GM20000 (cell line): ENCODE data around the gene PSG5.
"Not testable (repeated sequence)": the region's sequence is repeated elsewhere in the genome, so short reads cannot be mapped to it uniquely, and the experiment has no call there.

Experiments used
- DNase-seq: peaks from one replicate; pipeline ENCODE4 v3.0.0; 2012; ENCODE audit warnings: low spot score
- TF ChIP-seq, protein P1 (sequence below): IDR thresholded peaks from 2 replicates; pipeline ENCODE4 v1.5.1; 2012; ENCODE audit warnings: mild to moderate bottlenecking, control low read depth; ENCODE audit errors: extremely low read depth, missing control alignments

Gene PSG5

DNA sequence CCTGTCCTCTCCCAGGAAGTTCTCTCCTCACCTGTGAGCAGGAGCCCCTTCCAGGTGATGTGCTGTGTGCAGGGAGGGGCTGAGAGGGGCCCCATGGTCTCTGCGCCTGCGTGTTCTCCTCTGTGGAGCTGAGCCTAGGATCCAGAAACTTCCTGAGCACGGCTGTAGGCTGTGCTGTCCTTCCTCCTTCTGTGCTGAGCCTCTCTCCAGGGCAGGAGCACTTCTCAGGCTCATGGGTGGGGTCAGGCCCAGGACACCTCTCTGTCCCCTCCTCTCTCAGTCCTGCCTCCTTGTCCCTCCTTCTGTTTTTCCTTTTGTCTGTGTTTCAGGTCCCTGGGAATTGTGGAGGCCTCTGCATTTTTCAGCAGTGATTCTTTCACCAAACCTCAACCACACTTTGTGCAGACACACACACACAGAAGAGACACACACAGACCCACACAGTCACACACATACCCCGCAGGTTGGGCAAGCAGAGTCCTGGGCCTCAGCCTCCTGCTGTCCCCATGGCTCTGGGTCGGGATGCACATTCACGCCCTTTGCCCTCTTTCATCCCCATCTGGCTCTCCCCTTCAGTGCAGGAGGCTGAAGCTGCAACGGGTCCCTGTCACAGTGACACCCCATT lies at the start of gene PSG5:
PSG5 (minus strand) TSS at position 226 of the 625 bp plus-strand sequence; CDS start at position 95, 131 bp downstream.
- DNase-seq = not testable (repeated sequence)

DNA sequence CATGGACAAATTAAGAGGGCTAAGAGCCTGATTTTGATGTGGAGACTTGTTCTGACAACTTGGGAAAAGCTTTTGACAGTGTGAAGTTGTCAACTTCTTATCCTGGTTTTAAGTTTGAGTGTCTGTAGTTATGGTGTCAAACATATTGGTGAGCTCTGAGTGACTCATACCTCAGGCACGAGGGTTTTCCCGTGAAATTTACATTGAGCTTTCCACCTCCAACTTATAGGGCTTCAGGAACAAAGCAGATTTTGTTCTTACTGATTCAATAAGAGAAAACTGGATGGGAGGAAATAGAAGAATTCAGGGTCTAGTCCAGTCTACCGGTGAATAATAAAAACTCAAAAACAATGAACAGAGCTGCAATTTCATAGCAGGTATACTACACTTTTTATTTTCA lies 49.4 kb upstream of the PSG5 start:
- DNase-seq = not testable (repeated sequence)

DNA sequence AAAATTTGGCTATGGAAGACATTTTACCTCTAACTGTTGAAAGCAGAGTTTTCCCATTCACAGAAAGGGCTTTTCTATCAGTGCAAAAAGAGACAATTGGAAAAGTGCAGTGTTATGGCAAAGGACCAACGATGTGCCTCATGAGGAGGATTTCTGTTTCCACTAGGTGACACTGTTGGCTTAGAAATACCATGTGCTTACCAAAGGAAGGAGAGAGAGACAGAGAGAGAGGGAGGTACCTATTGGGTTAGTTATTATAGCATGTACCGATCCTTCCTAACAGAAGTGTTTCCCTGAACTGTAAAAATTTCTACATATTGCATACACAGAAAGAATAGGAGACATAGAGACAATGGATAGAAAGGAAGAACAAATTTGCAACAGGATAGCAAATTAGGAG lies 43.0 kb upstream of the PSG5 start:
- TF ChIP-seq, protein P1, sequence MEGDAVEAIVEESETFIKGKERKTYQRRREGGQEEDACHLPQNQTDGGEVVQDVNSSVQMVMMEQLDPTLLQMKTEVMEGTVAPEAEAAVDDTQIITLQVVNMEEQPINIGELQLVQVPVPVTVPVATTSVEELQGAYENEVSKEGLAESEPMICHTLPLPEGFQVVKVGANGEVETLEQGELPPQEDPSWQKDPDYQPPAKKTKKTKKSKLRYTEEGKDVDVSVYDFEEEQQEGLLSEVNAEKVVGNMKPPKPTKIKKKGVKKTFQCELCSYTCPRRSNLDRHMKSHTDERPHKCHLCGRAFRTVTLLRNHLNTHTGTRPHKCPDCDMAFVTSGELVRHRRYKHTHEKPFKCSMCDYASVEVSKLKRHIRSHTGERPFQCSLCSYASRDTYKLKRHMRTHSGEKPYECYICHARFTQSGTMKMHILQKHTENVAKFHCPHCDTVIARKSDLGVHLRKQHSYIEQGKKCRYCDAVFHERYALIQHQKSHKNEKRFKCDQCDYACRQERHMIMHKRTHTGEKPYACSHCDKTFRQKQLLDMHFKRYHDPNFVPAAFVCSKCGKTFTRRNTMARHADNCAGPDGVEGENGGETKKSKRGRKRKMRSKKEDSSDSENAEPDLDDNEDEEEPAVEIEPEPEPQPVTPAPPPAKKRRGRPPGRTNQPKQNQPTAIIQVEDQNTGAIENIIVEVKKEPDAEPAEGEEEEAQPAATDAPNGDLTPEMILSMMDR = no peak
- no peak for DNase-seq

DNA sequence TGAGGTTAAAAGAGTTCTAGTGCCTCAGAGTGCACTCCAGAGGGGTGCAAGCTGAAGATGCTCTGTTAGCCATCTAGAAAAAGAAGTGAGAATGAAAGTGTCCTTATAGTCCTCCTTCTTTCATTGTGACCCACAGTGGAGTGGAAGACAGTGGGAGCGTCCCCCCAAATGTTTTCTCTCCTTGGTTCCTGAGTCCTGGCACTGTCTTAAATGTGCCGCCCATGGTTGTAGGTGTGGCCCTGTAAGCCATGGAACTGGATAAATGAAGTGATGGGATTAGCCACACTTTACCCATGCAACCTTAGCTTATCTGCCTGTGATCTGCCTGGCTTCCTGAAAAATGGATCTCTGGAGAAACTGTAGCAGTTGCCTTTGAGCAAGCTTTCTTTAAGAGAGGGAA lies 42.4 kb upstream of the PSG5 start:
- not testable (repeated sequence) for DNase-seq

DNA sequence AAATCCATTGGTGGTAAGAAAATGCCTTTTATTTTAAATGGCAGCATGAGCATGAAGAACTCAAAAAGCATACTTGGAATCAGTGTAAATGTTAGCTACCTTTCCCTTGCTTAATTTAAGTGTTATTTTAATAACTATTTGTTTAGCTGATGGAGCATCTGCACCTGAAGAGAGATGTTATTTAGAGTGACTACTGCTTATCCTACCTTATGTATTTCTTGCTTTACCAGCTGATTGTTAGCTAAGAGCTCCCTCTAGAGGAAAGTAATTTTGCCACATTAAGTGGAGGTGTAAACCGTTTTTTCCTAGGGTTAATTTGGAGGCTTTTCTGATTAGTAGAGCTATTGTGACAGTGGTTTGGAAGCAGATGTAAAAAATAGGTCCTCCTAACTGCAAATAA lies 40.6 kb upstream of the PSG5 start:
- not testable (repeated sequence) for DNase-seq

DNA sequence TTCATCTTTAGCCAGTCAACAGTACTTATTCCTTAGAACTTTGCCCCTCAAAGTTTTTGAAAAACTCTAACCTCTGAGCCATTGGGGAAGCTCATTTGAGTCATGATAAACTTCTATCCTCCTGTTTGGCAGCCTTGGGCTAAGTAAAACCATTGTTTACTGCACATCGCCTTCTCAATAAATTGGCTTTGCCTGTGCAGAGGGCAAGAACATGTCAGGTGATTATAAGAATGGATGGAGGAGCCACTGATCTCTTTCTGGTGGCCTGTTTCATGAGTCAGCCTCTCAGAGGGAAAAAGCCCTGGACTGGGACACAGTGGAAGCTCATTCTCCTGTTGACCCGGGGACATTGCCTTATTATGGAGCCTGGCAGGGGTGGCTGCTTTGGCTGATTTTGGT lies 38.5 kb upstream of the PSG5 start:
- TF ChIP-seq, protein P1 = no peak
- no peak for DNase-seq

DNA sequence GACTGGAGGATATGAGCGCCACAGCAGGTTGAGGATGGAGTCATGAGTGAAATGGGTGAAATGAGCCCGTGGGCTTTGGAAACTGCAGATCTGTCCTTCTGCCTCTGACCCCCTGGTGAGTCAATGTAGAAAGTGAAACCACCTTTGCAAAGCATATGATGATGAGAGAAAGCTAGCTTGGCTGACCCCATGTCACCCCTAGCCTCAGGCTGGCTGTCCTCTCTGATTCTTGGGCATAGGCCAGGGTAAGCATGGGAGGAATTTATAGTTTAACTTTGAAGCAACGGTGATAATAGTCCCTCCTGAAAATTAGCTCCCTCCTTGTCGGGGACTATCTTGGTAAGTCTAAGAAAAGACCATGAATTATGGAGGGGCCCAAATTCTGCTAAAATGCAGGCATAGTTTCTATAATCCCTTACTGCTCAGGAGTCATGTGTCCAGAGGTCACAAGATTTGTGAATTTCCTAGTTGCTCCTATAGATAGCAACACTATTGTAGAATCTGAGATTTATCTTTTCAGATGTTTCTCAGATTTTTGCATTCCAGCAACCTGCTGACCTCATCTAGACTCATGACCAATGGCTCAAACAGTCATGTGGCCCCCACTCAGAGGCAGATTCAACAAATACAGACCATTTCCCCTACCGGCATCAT lies 38.0 kb upstream of the PSG5 start:
- not testable (repeated sequence) for DNase-seq

DNA sequence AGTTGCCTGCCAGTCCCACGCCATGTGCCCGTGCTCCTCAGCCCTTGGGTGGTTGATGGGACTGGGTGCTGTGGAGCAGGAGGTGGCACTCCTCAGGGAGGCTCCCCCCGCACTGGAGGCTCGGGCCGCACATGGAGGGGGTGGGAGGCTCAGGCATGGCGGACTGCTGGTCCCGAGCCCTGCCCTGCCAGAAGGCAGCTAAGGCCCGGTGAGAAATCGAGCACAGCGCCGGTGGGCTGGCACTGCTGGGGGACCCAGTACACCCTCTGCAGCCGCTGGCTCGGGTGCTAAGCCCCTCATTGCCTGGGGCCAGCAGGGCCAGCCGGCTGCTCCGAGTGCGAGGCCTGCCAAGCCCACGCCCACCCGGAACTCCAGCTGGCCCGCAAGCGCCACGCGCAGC lies 35.6 kb upstream of the PSG5 start:
- not testable (repeated sequence) for DNase-seq

DNA sequence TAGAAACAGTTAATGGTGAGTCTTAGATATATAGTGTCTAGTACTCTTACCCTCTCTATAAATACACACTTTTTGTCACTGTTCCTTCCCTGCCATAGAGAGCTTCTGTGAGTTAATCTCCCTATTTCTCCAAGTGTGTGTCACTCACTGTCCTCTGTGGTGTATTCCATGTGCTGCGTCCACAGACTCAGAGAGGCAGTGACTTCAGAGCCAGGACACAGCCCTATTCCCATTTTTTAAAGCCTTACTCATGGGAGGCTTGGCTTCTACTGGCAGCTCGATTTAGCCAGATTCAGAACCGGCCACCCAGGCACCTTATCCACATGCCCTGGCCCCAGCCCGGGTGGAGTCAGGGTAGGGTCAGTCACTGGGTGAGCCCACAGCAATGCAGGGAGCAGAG lies 32.8 kb upstream of the PSG5 start:
- not testable (repeated sequence) for DNase-seq

DNA sequence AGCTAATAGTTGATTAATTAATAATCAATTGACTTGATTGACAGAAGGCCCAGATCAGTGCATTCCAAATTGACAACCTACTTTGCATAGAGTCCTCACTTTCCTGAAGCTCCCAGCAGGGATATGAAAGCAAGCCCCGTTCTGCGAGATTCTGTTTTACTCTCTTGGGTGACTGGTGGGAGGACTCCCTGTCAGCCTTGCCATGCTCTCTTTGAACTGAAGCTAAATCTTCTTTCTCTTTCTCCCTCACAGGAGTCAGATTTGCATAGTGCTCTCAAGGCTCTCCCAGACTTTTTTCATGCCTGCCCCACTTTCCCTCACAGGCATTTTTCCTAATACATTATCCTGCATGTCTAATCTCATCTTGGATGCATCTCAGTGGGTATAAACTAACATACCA lies 29.5 kb upstream of the PSG5 start:
- DNase-seq = not testable (repeated sequence)

DNA sequence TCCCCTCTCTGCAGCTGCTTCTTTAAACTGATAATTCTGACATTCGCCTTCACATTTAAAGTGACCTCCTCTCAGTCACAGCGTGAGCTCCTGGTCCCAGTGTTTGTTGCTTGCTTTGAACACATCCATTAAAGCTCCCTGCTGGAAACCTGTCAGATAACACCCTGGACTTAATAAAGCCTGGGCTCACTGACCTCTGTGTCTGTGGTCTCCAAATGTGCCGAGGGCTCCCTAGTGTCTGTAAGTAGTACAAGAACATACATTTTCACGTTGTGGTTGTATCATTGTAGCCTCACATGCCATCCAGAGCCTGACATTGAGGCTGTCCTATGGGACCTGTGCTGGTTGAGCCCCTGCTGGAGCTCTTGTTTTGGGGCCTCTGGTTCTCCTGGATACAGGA lies 21.7 kb upstream of the PSG5 start:
- no peak for DNase-seq
- TF ChIP-seq, protein P1 = no peak

DNA sequence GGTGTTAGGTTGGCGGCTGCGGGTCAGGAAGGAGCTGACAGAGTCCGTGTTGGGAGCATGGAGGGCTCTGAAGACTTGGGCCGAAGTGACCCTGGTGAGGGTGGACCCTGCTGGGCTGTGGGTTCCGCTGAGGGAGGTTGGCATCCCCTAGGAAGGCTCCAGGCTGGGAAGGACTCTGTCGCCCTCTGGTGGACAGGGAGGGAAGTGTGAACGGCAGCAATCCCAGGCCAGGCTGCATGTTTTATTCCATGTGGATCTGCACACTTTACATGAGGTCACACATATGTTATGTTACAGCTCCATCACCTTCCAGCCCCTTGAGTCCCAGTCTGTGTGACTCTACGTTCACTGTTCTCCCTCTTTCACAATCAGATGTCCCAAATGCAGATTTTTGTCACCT lies 20.8 kb upstream of the PSG5 start:
- TF ChIP-seq, protein P1 = peak; percentile 67
- DNase-seq = not testable (repeated sequence)

DNA sequence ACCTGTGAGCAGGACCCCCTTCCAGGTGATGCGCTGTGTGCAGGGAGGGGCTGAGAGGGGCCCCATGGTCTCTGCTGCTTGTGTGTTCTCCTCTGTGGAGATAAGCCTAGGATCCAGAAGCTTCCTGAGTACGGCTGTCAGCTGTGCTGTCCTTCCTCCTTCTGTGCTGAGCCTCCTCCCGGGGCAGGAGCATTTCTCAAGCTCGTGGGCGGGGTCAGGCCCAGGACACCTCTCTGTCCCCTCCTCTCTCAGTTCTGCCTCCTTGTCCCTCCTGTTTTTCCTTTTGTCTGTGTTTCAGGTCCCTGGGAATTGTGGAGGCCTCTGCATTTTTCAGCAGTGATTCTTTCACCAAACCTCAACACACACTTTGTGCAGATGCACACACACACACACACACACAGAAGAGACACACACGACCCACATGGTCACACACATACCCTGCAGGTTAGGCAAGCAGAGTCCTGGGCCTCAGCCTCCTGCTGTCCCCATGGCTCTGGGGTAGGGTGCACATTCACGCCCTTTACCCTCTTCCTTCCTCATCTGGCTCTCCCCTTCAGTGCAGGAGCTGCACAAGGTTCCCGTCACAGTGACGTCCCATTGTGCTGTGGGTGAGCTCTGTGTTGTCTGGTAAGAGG lies 19.3 kb upstream of the PSG5 start, which contains the start of gene PSG4:
PSG4 (minus strand) TSS at position 168 of the 635 bp plus-strand sequence; CDS start at position 66, 102 bp downstream.
- DNase-seq = not testable (repeated sequence)

DNA sequence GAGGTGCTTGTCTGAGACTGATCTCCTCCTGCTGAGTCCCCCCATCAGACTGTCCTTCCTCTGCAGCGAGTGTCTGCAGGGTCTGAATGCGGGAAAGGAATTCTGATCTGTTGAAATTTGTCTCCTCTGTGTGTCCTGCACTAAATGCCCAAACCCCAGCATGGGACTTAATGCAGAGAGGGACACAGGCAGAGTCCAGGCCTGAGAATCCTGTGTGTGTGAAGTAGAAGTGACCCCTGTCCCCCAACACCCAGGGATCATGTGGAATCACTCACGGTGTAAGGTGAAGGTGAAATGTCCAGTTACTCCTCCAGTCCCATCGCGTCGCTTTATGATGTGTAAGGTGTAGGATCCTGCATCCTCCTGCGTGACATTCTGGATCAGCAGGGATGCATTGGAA lies 17.3 kb upstream of the PSG5 start:
- not testable (repeated sequence) for DNase-seq

DNA sequence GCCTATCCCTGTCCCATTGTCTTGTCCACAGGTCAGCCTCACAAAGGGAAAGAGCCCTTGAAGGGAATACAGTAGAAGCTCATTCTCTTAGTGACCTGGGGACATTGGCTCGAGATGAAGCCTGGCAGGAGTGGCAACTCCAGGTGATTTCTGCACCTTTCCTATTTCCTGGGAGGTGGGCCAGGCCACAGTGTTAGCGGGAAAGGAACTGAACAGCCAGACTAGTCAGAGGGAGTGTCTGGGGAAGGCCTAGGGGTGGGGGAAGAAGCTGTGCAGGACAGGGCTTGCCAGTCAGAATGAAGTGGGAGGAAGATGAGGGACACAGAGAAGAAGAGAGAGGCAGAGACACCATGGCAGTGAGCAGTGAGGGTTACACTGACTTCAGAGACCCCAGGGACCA lies 15.6 kb upstream of the PSG5 start:
- not testable (repeated sequence) for DNase-seq

DNA sequence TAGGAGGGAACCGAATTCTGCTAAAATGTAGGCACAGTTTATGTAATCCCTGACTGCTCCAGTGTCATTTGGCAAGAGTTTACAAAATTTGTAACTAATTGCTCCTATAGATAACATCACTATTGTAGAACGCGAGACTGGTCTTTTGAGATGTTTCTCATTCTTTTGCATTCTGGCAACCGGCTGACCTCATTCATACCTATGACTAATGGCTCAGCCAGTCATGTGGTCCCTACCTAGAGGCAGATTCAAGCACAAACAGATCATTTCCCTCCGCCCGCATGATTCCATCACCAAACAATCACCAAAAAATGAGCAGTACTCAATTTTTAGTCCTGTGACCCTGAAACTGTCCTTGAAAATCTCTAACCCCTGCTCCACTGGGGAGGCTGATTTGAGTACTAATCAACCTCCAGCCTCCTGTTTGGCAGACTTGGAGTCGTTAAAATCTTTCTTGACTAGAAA lies 15.0 kb upstream of the PSG5 start:
- DNase-seq = not testable (repeated sequence)
